Spinal cord (tissue), 10 donors: ENCODE results near the gene RAD18. TPM values are rescaled to one million over a fixed set of nuclear protein-coding genes. Genes with fewer than 3 reads are reported as not detected.

ENCODE experiments used
- DNase-seq, 6 donors: peaks; one replicate each; pipeline versions ENCODE4 v3.0.0 to v3.0.0-alpha.2; 2013 to 2015; ENCODE audit warnings: low spot score in 6 of 6, low read depth in 4 of 6
- H3K27ac ChIP-seq: one replicate; pipeline ENCODE4 v1.5.1; 2013; ENCODE audit warnings: low read depth, low read length, control low read depth
- H3K27me3 ChIP-seq: one replicate; pipeline ENCODE4 v1.6.1; 2013; ENCODE audit warnings: low read length; ENCODE audit not compliant: control insufficient read depth, insufficient read depth
- H3K36me3 ChIP-seq: one replicate; pipeline ENCODE4 v1.6.1; 2013; ENCODE audit warnings: low read length; ENCODE audit not compliant: control insufficient read depth, insufficient read depth
- H3K4me1 ChIP-seq: one replicate; pipeline ENCODE4 v1.6.1; 2013; ENCODE audit warnings: low read length; ENCODE audit not compliant: control insufficient read depth, insufficient read depth
- H3K4me3 ChIP-seq: one replicate; pipeline ENCODE4 v1.5.1; 2013; ENCODE audit warnings: low read depth, low read length, control low read depth
- H3K9me3 ChIP-seq: one replicate; pipeline ENCODE4 v1.6.1; 2013; ENCODE audit warnings: low read length; ENCODE audit not compliant: control insufficient read depth, insufficient read depth
- WGBS: methylation state at CpG from one replicate; pipeline ENCODE4 v1.1.5; 2013; ENCODE audit warnings: missing lambda C conversion rate; ENCODE audit not compliant: insufficient coverage; 5-methylcytosine and 5-hydroxymethylcytosine counted together
- polyA plus RNA-seq, 2 donors: library from polyadenylated mRNA; unstranded; fragments of 120-200 nt; gene quantifications; one replicate each; pipeline ENCODE4 v1.2.1, GENCODE V29; 2013; ENCODE audit not compliant: insufficient read length in 2 of 2
- total RNA-seq, 2 donors: library from RNA; depleted of rRNA in 1 of 2; stranded (reverse); fragments of 120-200 nt in 1 of 2; fragments of >200 nt in 1 of 2; gene quantifications; one replicate each; pipeline versions ENCODE4 v1.2.3 to v1.2.4, GENCODE V29; 2013 to 2014
- donor health status: healthy.

RAD18 gene
- total and polyA plus RNA-seq, 4 donors = 5.2 to 19.1 (median 8.8) TPM

- Histone ChIP-seq H3K9me3 (no peaks in the 10 kb centered on the region), H3K27ac (no peak overlapping the region), H3K4me1 (no peaks in the 10 kb centered on the region), H3K27me3 (no peaks in the 10 kb centered on the region), H3K36me3 (no peaks in the 10 kb centered on the region), H3K4me3 (no peak overlapping the region)
- no peak for DNase-seq
Measured at GRCh38 chr3:8953313-8953712, 10.0 kb downstream of the RAD18 start.

- no peaks in the 10 kb centered on the region for H3K36me3 ChIP-seq
- DNase-seq = no peak
- H3K27me3 ChIP-seq = no peaks in the 10 kb centered on the region
- no peaks in the 10 kb centered on the region for H3K4me1 ChIP-seq
- H3K9me3 ChIP-seq = no peaks in the 10 kb centered on the region
- no peak overlapping the region for H3K27ac ChIP-seq
- H3K4me3 ChIP-seq = no peak overlapping the region
Measured at GRCh38 chr3:8952130-8952529, 11.1 kb downstream of the RAD18 start.

- H3K27ac ChIP-seq = no peak overlapping the region
- no peaks in the 10 kb centered on the region for H3K4me1 ChIP-seq
- DNase-seq = no peak
- H3K27me3 ChIP-seq = no peaks in the 10 kb centered on the region
- peaks cover 4% of the 10 kb centered on the region for H3K36me3 ChIP-seq
- 100% methylated on average over 1 of the region's 3 CpGs for WGBS
- no peak overlapping the region for H3K4me3 ChIP-seq
- H3K9me3 ChIP-seq = peaks cover 3% of the 10 kb centered on the region
Measured at GRCh38 chr3:8945890-8946600, 17.2 kb downstream of the RAD18 start.

GRCh38 chr3:8942746-8943488 is 20.4 kb downstream of the RAD18 start:
- Histone ChIP-seq H3K4me1 (no peaks in the 10 kb centered on the region), H3K27ac (no peak overlapping the region), H3K9me3 (peaks cover 3% of the 10 kb centered on the region), H3K27me3 (no peaks in the 10 kb centered on the region), H3K4me3 (no peak overlapping the region), H3K36me3 (peaks cover 4% of the 10 kb centered on the region)
- no peak for DNase-seq
- WGBS = 79% methylated on average over 2 of the region's 4 CpGs

GRCh38 chr3:8942115-8942514 is 21.2 kb downstream of the RAD18 start:
- Histone ChIP-seq H3K4me3 (no peak overlapping the region), H3K9me3 (peaks cover 3% of the 10 kb centered on the region), H3K27me3 (no peaks in the 10 kb centered on the region), H3K4me1 (no peaks in the 10 kb centered on the region), H3K36me3 (peaks cover 4% of the 10 kb centered on the region), H3K27ac (no peak overlapping the region)
- WGBS = 80% methylated on average over 2 of the region's 4 CpGs
- DNase-seq = no peak

GRCh38 chr3:8938021-8938420 is 25.3 kb downstream of the RAD18 start:
- WGBS = no CpG with 5 or more reads among the region's 1 CpG
- peaks cover 2% of the 10 kb centered on the region for H3K9me3 ChIP-seq
- H3K4me3 ChIP-seq = no peak overlapping the region
- H3K27me3 ChIP-seq = no peaks in the 10 kb centered on the region
- H3K4me1 ChIP-seq = no peaks in the 10 kb centered on the region
- no peaks in the 10 kb centered on the region for H3K36me3 ChIP-seq
- H3K27ac ChIP-seq = no peak overlapping the region
- DNase-seq = no peak

- H3K27me3 ChIP-seq = no peaks in the 10 kb centered on the region
- H3K4me1 ChIP-seq = no peaks in the 10 kb centered on the region
- WGBS = no CpG with 5 or more reads among the region's 6 CpGs
- H3K9me3 ChIP-seq = no peaks in the 10 kb centered on the region
- peak in 1 of 6 donors; percentile 21 for DNase-seq
- no peak overlapping the region for H3K4me3 ChIP-seq
- H3K36me3 ChIP-seq = no peaks in the 10 kb centered on the region
- H3K27ac ChIP-seq = no peak overlapping the region
Measured at GRCh38 chr3:8937064-8938020, 25.9 kb downstream of the RAD18 start.

- Histone ChIP-seq H3K9me3 (no peaks in the 10 kb centered on the region), H3K27me3 (no peaks in the 10 kb centered on the region), H3K4me3 (no peak overlapping the region), H3K27ac (no peak overlapping the region), H3K36me3 (no peaks in the 10 kb centered on the region), H3K4me1 (no peaks in the 10 kb centered on the region)
- 79% methylated on average over 2 of the region's 2 CpGs for WGBS
- DNase-seq = no peak
Measured at GRCh38 chr3:8932507-8932906, 30.8 kb downstream of the RAD18 start.

- Histone ChIP-seq H3K36me3 (no peaks in the 10 kb centered on the region), H3K4me1 (no peaks in the 10 kb centered on the region), H3K27me3 (no peaks in the 10 kb centered on the region), H3K9me3 (no peaks in the 10 kb centered on the region), H3K4me3 (no peak overlapping the region), H3K27ac (no peak overlapping the region)
- no peak for DNase-seq
- WGBS = 93% methylated on average over 2 of the region's 3 CpGs
Measured at GRCh38 chr3:8931342-8931741, 31.9 kb downstream of the RAD18 start.
